Vagina (tissue), 2 donors: ENCODE measurements around the gene AMBN. TPM values are rescaled to one million over a fixed set of nuclear protein-coding genes. Genes with fewer than 3 reads are reported as not detected.

Experiments
- DNase-seq, 2 donors: peaks; one replicate each; pipeline ENCODE4 v3.0.0-alpha.2; 2017; ENCODE audit errors: extremely low spot score in 2 of 2
- H3K27ac ChIP-seq: fragments of 200-600 bp; sonication (generic); one replicate; pipeline ENCODE4 v1.5.1; 2019
- H3K27me3 ChIP-seq: fragments of 200-600 bp; sonication (generic); one replicate; pipeline ENCODE4 v1.5.1; 2019
- H3K36me3 ChIP-seq, 2 donors: fragments of 200-600 bp; sonication (generic); one replicate each; pipeline ENCODE4 v1.5.1; 2017 to 2019
- H3K4me1 ChIP-seq: fragments of 200-600 bp; sonication (generic); one replicate; pipeline ENCODE4 v1.5.1; 2019
- H3K4me3 ChIP-seq, 2 donors: fragments of 200-600 bp; sonication (generic); 1 replicate in 1 of 2; 2 replicates in 1 of 2; pipeline ENCODE4 v1.5.1; 2016 to 2019
- H3K9me3 ChIP-seq: fragments of 200-600 bp; sonication (generic); one replicate; pipeline ENCODE4 v1.5.1; 2019
- POLR2A ChIP-seq, 2 donors: fragments of 450-650 bp; IDR thresholded peaks; one replicate each; pipeline ENCODE4 v1.6.1; 2017; ENCODE audit warnings: antibody characterized with exemption in 2 of 2, mild to moderate bottlenecking in 2 of 2, moderate library complexity in 2 of 2
- POLR2AphosphoS5 ChIP-seq, 2 donors: sonication (generic); formaldehyde crosslinking; IDR thresholded peaks; one replicate each; pipeline ENCODE4 v1.9.0; 2017; ENCODE audit warnings: antibody characterized with exemption in 2 of 2, mild to moderate bottlenecking in 2 of 2, low read depth in 1 of 2; ENCODE audit not compliant: insufficient read depth in 1 of 2
- intact Hi-C: fragments of 100-400 bp; cut with DNase I; formaldehyde crosslinking; loops from one replicate; pipeline ENCODE4 v1.15.1; 2023
- total RNA-seq: library from RNA; depleted of rRNA; stranded (reverse); fragments of >200 nt; gene quantifications from one replicate; pipeline ENCODE4 v1.2.3, GENCODE V29; 2016
- TF ChIP-seq, protein P1 (sequence below), 3 experiments: fragments of 450-650 bp in 2 of 3; fragments of 200-600 bp in 1 of 3; sonication (generic) in 1 of 3; IDR thresholded peaks; one replicate each; pipeline ENCODE4 v1.5.1; 2017 to 2019; ENCODE audit warnings: antibody characterized with exemption in 3 of 3, mild to moderate bottlenecking in 2 of 3, moderate library complexity in 2 of 3

The AMBN gene
- total RNA-seq, 1 donor from 2014 or later: not detected

DNA sequence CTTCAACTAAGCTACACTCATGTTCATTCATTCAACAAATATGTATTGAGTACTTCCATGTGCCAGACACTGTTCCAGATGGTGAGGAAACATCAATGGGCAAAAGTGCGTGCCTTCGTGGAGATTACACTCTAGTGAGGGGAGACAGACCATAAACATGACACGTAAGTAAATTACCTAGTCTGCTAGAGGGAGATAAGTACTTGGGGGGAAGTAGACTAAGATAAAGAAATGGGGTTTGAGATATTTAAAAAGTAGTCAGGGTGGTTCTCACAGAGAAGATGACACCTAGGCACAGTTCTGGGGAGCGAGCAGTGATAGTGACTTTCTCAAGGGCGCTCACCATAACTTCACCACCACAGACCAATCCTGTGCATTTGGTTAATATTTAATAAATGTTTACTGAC, 62.6 kb downstream of the AMBN start:
- Histone ChIP-seq H3K27ac (no peak overlapping the region), H3K4me3 (no peak overlapping the region), H3K27me3 (no peaks in the 10 kb centered on the region), H3K9me3 (no peaks in the 10 kb centered on the region), H3K36me3 (no peaks in the 10 kb centered on the region), H3K4me1 (no peaks in the 10 kb centered on the region)
- no peak for DNase-seq
- no peak for TF ChIP-seq POLR2A (IDR thresholded peaks at IDR 0.05)
- no peak for TF ChIP-seq POLR2AphosphoS5 (IDR thresholded peaks at IDR 0.05; ENCODE audit: insufficient read depth in 1 of 2, low read depth in 1 of 2)
- TF ChIP-seq, protein P1, sequence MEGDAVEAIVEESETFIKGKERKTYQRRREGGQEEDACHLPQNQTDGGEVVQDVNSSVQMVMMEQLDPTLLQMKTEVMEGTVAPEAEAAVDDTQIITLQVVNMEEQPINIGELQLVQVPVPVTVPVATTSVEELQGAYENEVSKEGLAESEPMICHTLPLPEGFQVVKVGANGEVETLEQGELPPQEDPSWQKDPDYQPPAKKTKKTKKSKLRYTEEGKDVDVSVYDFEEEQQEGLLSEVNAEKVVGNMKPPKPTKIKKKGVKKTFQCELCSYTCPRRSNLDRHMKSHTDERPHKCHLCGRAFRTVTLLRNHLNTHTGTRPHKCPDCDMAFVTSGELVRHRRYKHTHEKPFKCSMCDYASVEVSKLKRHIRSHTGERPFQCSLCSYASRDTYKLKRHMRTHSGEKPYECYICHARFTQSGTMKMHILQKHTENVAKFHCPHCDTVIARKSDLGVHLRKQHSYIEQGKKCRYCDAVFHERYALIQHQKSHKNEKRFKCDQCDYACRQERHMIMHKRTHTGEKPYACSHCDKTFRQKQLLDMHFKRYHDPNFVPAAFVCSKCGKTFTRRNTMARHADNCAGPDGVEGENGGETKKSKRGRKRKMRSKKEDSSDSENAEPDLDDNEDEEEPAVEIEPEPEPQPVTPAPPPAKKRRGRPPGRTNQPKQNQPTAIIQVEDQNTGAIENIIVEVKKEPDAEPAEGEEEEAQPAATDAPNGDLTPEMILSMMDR (IDR thresholded peaks at IDR 0.05): no peak
- intact Hi-C loops: no loop called here

Other genes starting within 250 kb of the AMBN start
- gene SMR3A, start 231.5 kb upstream of the AMBN start, total RNA-seq: not detected
- gene SMR3B, start 209.1 kb upstream of the AMBN start, total RNA-seq: not detected
- gene OPRPN, start 194.3 kb upstream of the AMBN start, total RNA-seq: not detected
- gene MUC7, start 120.1 kb upstream of the AMBN start, total RNA-seq: not detected
- not detected for gene AMTN, start 73.7 kb upstream of the AMBN start, total RNA-seq
- not detected for gene ENAM, start 36.5 kb downstream of the AMBN start, total RNA-seq
- gene JCHAIN, start 74.3 kb downstream of the AMBN start, total RNA-seq: 2.7 TPM
- gene UTP3, start 96.3 kb downstream of the AMBN start, total RNA-seq: 15.7 TPM
- gene RUFY3, start 129.7 kb downstream of the AMBN start, total RNA-seq: 71.2 TPM
- gene GRSF1, start 247.6 kb downstream of the AMBN start, total RNA-seq: 35.1 TPM